GM18507 (cell line): Measurements from ENCODE around the gene KCNK10.
"Not testable (repeated sequence)": the region's sequence is repeated elsewhere in the genome, so short reads cannot be mapped to it uniquely, and the experiment has no call there.

ENCODE experiments used
- DNase-seq: peaks from one replicate; pipeline ENCODE4 v3.0.0; 2011; ENCODE audit warnings: low read depth; ENCODE audit not compliant: insufficient read length; ENCODE audit errors: extremely low spot score
- FAIRE-seq: peaks from 2 replicates; lab custom pipeline; 2011; peaks lifted over from hg19 to GRCh38; lab: Jason Lieb, UNC

Gene KCNK10

GRCh38 chr14:88276923-88277596 is 46.0 kb downstream of the KCNK10 start:
- FAIRE-seq (no peak), DNase-seq (no peak)

DNA sequence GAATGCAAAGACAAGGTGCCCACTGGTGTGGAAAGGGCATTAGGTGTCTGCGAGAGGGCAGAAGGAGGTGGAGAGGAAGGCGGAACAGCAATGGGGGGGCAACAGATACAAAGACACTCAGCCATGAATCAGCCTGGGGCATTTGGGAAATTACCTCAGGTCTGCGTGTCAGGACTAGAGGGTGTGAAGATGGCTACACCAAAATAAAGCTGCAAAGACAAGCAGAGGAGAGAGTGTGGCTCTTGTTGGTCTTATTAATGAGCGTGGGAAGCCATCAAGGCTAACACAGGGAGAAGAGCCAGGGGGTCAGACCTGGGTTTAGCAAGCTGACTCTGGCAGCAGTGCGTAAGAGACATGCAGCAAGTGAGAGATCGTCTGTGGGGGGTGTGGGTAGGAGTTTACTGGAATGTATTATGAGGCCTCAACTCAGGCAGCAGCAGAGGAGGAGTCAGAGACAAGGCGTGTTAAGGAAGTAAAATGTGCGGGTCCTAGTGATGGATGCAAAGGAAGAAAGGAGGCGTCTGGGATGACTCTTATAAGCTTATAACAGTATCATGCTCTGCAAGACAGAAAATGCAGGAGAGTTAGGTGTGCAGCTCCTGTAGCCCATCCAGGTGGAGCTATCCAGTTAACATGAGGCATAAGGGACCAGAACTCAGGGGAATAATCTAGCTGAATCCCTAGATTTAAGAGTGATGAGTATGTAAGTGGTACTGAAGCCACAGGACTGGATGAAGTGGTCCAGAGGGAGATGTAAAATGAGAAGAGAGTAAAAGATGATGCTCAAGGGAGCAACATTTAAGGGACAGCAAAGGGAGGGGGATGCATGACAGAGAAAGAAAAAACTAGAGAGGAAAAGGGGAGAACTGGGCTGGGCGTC is 50.4 kb downstream of the KCNK10 start:
- no peak for FAIRE-seq

GRCh38 chr14:88271205-88271604 is 51.9 kb downstream of the KCNK10 start:
- no peak for FAIRE-seq
- DNase-seq, result no peak

More for the DNA sequence above, 50.4 kb downstream of the KCNK10 start:
- no peak for DNase-seq

DNA sequence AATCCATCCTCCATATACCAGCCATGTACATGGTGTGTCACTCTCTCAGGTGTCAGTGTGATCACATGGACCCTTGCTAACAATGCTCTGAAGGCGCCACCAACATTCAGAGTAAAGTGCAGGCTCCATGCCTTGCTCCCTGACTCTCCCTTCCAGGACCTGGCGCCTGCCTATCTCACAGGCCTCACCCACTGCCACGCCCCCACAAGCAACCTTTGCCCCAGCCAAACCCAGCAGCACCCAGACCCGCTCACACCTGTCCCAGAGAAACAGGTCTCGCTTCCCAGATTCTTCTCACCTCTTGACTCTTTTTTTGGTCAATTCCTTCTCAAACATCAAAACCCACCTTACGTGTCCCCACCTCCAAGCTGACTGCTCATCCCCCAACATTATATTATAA is 52.3 kb downstream of the KCNK10 start:
- FAIRE-seq (no peak), DNase-seq (no peak)

DNA sequence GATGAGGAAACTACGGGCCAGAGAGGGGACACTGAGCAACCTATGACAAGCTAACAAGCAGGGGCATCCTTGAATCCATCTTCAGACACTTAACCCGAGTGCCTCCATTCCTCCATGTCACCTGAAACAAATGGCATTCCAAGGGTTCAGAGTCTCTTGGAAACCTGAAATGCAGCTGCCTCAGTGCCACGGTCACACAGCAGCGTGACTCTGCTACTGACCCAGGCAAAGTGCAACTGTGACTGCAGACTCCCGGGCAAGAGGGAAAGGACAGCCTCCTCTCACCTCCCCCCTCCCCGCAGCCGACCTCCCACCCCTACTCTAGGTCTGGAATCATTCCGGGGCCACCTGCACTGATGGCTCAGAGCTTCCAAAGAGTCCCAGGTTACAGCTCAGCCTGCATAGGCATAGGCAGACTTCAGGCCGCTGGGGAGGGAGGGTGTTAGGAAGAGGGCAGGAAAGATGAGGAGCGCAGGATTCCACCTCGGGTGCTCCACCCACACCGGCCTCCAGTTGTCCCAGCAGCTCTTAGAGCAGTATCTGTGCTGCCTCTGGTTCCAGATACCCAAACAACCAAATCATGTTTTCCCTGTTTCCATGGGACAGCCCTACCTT is 53.2 kb downstream of the KCNK10 start:
- FAIRE-seq, result no peak
- DNase-seq, result no peak

DNA sequence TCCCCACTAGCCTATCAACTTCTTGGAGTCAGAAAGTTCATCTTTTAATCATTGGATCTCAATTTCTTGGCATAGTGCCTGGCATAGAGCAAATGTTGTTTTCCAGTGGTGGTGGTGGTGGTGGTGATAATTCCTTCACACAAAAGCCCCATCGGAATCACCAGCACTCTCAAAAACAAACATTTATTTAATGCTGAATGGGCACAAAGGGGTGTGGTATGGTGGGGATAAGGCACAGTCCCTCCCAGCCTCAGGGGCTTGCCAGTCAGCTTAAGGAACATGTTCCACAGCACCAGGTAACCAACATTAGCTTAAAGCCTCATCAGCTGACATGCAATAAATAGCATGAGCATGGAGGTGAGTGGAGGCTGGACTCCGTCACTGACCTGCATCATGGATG is 56.6 kb downstream of the KCNK10 start:
- DNase-seq, result no peak
- no peak for FAIRE-seq

DNA sequence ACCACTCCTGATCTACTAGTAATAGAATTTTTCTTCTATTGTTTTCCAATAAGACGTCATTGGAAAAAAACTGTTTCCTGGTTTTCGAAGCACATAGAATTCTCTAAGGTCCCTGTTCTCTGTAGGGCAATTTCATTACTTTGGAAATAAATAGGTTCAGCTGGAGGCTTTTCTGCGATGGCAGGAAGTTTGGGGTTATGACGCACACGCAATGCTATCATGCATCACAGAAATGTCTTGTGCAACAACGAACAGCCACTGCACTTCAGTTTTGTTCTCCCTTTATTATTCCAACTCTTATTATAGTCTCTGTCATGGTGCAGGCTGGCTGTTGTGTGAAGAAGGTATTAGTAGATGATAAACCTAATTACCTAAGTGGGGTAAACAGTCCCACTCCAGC is 59.0 kb downstream of the KCNK10 start:
- FAIRE-seq (no peak), DNase-seq (no peak)

DNA sequence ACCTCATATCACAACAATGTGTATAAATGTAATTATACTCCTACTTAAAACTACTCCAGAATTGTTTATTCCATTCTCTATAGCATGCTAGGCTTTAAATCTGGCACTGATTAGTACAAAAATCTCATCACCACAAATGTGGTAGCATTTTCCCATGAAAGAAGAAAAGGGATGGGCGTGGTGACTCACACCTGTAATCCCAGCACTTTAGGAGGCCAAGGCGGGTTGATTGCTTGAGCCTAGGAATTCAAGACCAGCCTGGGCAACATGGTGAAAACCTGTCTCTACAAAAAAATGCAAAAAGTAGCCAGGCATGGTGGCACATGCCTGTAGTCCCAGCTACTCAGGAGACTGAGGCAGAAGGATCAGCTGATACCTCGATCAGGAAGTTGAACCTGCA is 61.8 kb downstream of the KCNK10 start:
- DNase-seq, FAIRE-seq: not testable (repeated sequence)

- DNase-seq (no peak), FAIRE-seq (no peak)
Measured at GRCh38 chr14:88258021-88258420, 65.0 kb downstream of the KCNK10 start.

DNA sequence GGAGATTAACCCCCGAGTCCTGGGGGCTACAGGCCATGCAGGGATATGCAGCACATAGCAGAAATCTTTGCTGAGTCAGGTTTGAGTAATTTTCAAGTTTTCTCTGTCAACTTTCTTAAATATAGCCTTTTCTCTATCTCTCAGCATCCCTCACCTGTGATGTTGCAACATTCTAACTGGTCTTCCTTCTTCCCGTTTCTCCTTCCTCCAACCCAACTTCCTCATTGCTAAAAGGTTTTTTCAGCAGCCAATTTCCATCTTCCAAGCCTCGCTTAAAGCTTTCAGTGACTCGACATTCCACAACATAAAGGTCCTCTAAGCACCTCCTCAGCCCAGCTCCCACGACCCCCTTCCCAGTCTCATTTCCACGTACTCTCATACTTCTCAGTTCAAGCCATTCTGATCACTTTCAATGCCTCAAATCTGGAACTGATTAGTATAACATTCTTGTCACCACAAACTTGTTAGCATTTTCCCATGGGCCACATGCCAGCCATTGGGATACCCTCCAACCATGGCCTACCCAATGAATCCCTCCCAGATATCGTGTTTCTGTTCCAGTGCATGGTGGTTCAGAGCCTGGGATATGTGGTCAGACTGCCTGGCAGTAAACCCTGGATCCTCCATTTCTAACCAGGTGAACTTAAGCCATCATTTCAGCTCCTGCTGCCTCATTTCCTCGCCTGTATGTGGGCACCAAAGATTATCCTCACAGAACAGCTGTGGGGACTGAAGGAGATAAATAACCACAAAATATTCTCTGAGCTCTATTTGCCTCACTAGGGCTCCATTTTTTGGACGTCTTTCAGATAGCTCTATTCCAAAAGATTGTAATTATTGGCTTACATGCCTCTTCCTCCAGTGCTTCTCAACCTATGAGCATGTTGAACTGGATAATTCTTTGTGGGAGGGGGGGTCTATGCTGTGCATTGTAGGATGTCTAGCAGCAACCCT is 65.8 kb downstream of the KCNK10 start:
- no peak for FAIRE-seq
- no peak for DNase-seq

GRCh38 chr14:88255798-88256197 is 67.3 kb downstream of the KCNK10 start:
- no peak for DNase-seq
- no peak for FAIRE-seq

GRCh38 chr14:88255196-88255595 is 67.9 kb downstream of the KCNK10 start:
- FAIRE-seq, result no peak
- no peak for DNase-seq

DNA sequence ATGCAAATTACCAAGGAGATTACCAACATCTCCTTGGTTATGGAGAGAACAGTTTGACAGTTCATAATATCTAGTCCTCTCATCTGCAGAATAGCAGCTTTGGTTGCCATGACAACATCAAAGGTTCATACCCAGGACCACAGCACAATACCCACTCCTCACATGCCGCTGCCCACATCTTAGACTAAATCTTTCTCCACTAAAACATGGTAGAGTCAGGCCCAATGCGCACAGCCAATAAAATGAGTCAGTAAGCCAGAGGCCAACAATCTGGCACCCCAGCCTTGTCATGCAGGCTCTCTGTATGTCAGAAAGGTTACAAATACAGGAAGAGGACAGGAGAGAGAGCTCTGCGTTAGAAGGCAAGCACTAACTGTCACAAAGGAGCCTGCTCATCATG is 70.6 kb downstream of the KCNK10 start:
- no peak for DNase-seq
- FAIRE-seq, result no peak

GRCh38 chr14:88251650-88252049 is 71.4 kb downstream of the KCNK10 start:
- no peak for FAIRE-seq
- no peak for DNase-seq

DNA sequence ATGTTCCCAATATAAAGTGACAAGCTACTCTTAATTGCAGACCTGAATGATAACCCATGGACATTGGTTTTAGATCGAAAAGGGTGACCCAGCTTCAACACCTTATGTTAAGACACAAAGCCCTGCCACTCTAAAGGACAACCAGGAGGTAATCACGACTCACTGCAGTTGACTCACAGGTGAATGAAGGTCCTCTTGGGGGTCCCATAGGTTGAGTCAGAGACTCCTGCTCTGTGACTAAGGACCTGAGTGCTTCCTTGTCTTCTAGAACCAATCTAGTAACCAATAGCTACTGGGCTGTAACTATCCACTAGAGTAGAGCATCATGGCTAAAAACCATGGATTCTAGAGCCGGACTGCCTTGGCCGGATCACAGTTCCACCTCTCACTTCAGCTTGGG is 73.8 kb downstream of the KCNK10 start:
- FAIRE-seq (no peak), DNase-seq (no peak)

GRCh38 chr14:88248606-88249005 is 74.5 kb downstream of the KCNK10 start:
- no peak for DNase-seq
- FAIRE-seq, result no peak

DNA sequence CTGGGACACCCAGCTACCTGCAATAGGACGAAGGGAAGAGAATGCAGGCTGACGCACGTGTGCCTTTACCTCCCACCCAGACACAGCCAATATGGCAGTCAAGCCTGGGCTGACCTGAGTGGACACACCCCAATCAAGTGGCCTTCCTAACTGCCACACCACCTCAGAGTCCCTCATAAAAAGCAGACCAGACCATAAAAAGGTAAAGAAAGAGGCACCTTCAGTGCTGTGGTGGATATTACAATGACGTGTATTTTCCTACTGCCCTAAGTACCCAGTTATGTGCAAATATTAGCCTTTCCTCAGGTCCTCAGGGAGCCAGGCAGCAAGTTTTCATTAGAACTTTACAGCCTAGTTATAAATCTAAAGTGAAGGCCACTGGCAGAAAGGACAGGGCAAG is 75.8 kb downstream of the KCNK10 start:
- no peak for FAIRE-seq
- DNase-seq, result no peak

DNA sequence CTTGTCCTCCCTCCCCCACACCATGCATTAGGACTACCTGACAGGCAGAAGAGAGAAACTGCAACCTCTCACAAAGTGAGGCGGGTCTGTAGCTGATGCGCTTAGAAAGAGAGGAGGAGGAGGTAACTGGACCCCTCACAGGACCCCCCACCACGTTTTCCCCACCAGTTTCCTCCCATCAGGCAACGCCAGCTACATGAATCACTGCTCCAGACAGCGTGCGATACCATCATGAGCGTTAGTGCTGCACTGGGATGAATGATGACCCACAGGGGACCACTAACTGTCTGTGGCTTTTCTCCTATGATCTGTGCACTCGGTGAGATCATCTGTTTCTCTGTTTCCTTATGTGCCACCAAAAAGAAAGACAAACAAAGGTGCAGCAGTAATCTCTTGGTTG is 77.7 kb downstream of the KCNK10 start:
- DNase-seq, result no peak
- no peak for FAIRE-seq

- FAIRE-seq (no peak), DNase-seq (no peak)
Measured at GRCh38 chr14:88243946-88244345, 79.1 kb downstream of the KCNK10 start.

- DNase-seq (no peak), FAIRE-seq (no peak)
Measured at GRCh38 chr14:88242446-88242845, 80.6 kb downstream of the KCNK10 start.
